Renal pelvis (tissue), 12 donors: Measurements from ENCODE around the gene CCDC148. TPM values are rescaled to one million over a fixed set of nuclear protein-coding genes. Genes with fewer than 3 reads are reported as not detected.

Experiments
- DNase-seq: peaks from one replicate; pipeline ENCODE4 v3.0.0-alpha.2; 2013
- long read RNA-seq, 16 experiments: transcript quantifications; one replicate each; lab custom pipeline, GENCODE V29; 2026
- polyA plus RNA-seq, 3 donors: library from polyadenylated mRNA; unstranded; fragments of 120-200 nt; gene quantifications; one replicate each; pipeline ENCODE4 v1.2.1, GENCODE V29; 2013; ENCODE audit not compliant: insufficient read length in 3 of 3

The CCDC148 gene
- polyA plus RNA-seq, result 10 to 100 TPM in 2 of 3 donors, 1 to 10 TPM in 1; 7.3 to 12.8 (median 11.1) TPM
- long read RNA-seq, donor 1, result 0 reads
- long read RNA-seq, donor 2, partial matches to known transcripts, result 0 of 1 reads
- long read RNA-seq, donor 2, other reads (novel, unspliced or antisense), result 0 of 1 reads
- long read RNA-seq, donor 3, result 0 reads
- long read RNA-seq, donor 4, result 0 reads
- long read RNA-seq, donor 5, result 0 reads
- long read RNA-seq, donor 6, partial matches to known transcripts, result 96 of 102 reads
- long read RNA-seq, donor 6, other reads (novel, unspliced or antisense), result 6 of 102 reads
- long read RNA-seq, donor 7, result 0 reads
- long read RNA-seq, donor 8, result 0 reads
- long read RNA-seq, donor 9, partial matches to known transcripts, result 0 of 1 reads
- long read RNA-seq, donor 9, other reads (novel, unspliced or antisense), result 0 of 1 reads
- long read RNA-seq, donor 10, result 0 reads
- long read RNA-seq, donor 11, result 0 reads
- long read RNA-seq, donor 12, result 0 reads
- long read RNA-seq, donor 13, result 0 reads
- long read RNA-seq, donor 14, result 0 reads
- long read RNA-seq, donor 15, result 0 reads
- long read RNA-seq, donor 16, partial matches to known transcripts, result 6 of 6 reads
- long read RNA-seq, donor 16, other reads (novel, unspliced or antisense), result 0 of 6 reads

GRCh38 chr2:158456309-158457066 is at the start of gene CCDC148, which contains the start of gene PKP4:
TSS of gene CCDC148 (minus strand) at chr2:158456753. CDS start at chr2:158456439, 314 bp downstream.
TSS of gene PKP4 (plus strand) at chr2:158456952. CDS start at chr2:158533185, 76,233 bp downstream.
- DNase-seq, result peak; percentile 96

GRCh38 chr2:158505448-158505934 is 48.9 kb upstream of the CCDC148 start:
- DNase-seq, result no peak

- DNase-seq, result no peak
Measured at GRCh38 chr2:158504088-158504487, 47.5 kb upstream of the CCDC148 start.

- no peak for DNase-seq
Measured at GRCh38 chr2:158502974-158503373, 46.4 kb upstream of the CCDC148 start.

- no peak for DNase-seq
Measured at GRCh38 chr2:158501301-158501700, 44.7 kb upstream of the CCDC148 start.

- no peak for DNase-seq
Measured at GRCh38 chr2:158500333-158500732, 43.8 kb upstream of the CCDC148 start.

- no peak for DNase-seq
Measured at GRCh38 chr2:158499383-158499782, 42.8 kb upstream of the CCDC148 start.

- no peak for DNase-seq
Measured at GRCh38 chr2:158498749-158499136, 42.2 kb upstream of the CCDC148 start.

GRCh38 chr2:158498043-158498748 is 41.6 kb upstream of the CCDC148 start:
- DNase-seq, result no peak

GRCh38 chr2:158497486-158497885 is 40.9 kb upstream of the CCDC148 start:
- DNase-seq, result no peak

- no peak for DNase-seq
Measured at GRCh38 chr2:158496986-158497385, 40.4 kb upstream of the CCDC148 start.

- no peak for DNase-seq
Measured at GRCh38 chr2:158495175-158495574, 38.6 kb upstream of the CCDC148 start.

- DNase-seq, result no peak
Measured at GRCh38 chr2:158493458-158493857, 36.9 kb upstream of the CCDC148 start.

GRCh38 chr2:158491072-158491471 is 34.5 kb upstream of the CCDC148 start:
- no peak for DNase-seq

- no peak for DNase-seq
Measured at GRCh38 chr2:158489366-158490112, 33.0 kb upstream of the CCDC148 start.

- DNase-seq, result no peak
Measured at GRCh38 chr2:158488442-158489216, 32.1 kb upstream of the CCDC148 start.

GRCh38 chr2:158487419-158487818 is 30.9 kb upstream of the CCDC148 start:
- DNase-seq, result no peak

GRCh38 chr2:158486970-158487325 is 30.4 kb upstream of the CCDC148 start:
- no peak for DNase-seq

GRCh38 chr2:158486150-158486969 is 29.8 kb upstream of the CCDC148 start:
- DNase-seq, result no peak
